CD4-positive, alpha-beta memory T cell (primary cell): ENCODE measurements around the gene LIMS2. TPM values are rescaled to one million over a fixed set of nuclear protein-coding genes. Genes with fewer than 3 reads are reported as not detected.

Experiments used
- CTCF ChIA-PET: fragments of 350-600 bp; sonication (Branson Sonifier 250); formaldehyde crosslinking; loops from one replicate; lab custom pipeline; 2021; ENCODE audit warnings: inconsistent platforms; ENCODE audit not compliant: partially characterized antibody; lab: Charles Lee
- POLR2A ChIA-PET: fragments of 350-600 bp; sonication (Branson Sonifier 250); formaldehyde crosslinking; loops from one replicate; lab custom pipeline; 2021; ENCODE audit not compliant: partially characterized antibody; lab: Charles Lee
- DNase-seq, 5 donors: peaks; one replicate each; pipeline versions ENCODE4 v3.0.0 to v3.0.0-alpha.2; 2020 to 2022; ENCODE audit warnings: mixed read lengths in 1 of 5
- H3K27ac ChIP-seq: one replicate; pipeline ENCODE4 v1.7.0; 2013; ENCODE audit warnings: low read depth, low read length
- H3K27me3 ChIP-seq: 2 replicates; pipeline ENCODE4 v1.7.0; 2013; ENCODE audit warnings: mild to moderate bottlenecking, low read length, moderate library complexity; ENCODE audit not compliant: insufficient read depth
- H3K36me3 ChIP-seq: 2 replicates; pipeline ENCODE4 v1.7.0; 2013; ENCODE audit warnings: mild to moderate bottlenecking, low read length, moderate library complexity; ENCODE audit not compliant: insufficient read depth
- H3K4me1 ChIP-seq: 2 replicates; pipeline ENCODE4 v1.7.0; 2013; ENCODE audit warnings: mild to moderate bottlenecking, low read length, moderate library complexity; ENCODE audit not compliant: insufficient read depth
- H3K4me3 ChIP-seq, 2 donors: one replicate each; pipeline ENCODE4 v1.7.0; 2013; ENCODE audit warnings: low read length in 2 of 2, mild to moderate bottlenecking in 1 of 2
- H3K9me3 ChIP-seq, 2 donors: one replicate each; pipeline ENCODE4 v1.7.0; 2013; ENCODE audit warnings: low read length in 2 of 2, control low read depth in 1 of 2; ENCODE audit not compliant: control insufficient read depth in 1 of 2
- H3K27ac Mint-ChIP-seq, 7 donors: one replicate each; pipeline ENCODE4 v1.8.0; 2020 to 2021; ENCODE audit warnings: mixed read lengths in 7 of 7, mild to moderate bottlenecking in 6 of 7, inconsistent platforms in 3 of 7, moderate library complexity in 3 of 7
- H3K27me3 Mint-ChIP-seq, 2 donors: one replicate each; pipeline ENCODE4 v1.8.0; 2020 to 2021; ENCODE audit warnings: mixed read lengths in 2 of 2
- H3K36me3 Mint-ChIP-seq, 2 donors: one replicate each; pipeline ENCODE4 v1.8.0; 2020 to 2021; ENCODE audit warnings: mixed read lengths in 2 of 2, inconsistent platforms in 1 of 2, mild to moderate bottlenecking in 1 of 2
- H3K4me1 Mint-ChIP-seq, 4 donors: one replicate each; pipeline ENCODE4 v1.8.0; 2020 to 2021; ENCODE audit warnings: mixed read lengths in 4 of 4, mild to moderate bottlenecking in 1 of 4
- H3K4me3 Mint-ChIP-seq, 8 donors: one replicate each; pipeline ENCODE4 v1.8.0; 2020 to 2021; ENCODE audit warnings: mixed read lengths in 8 of 8, mild to moderate bottlenecking in 7 of 8, moderate library complexity in 6 of 8, inconsistent platforms in 3 of 8
- H3K9me3 Mint-ChIP-seq, 8 donors: one replicate each; pipeline ENCODE4 v1.8.0; 2020 to 2021; ENCODE audit warnings: mixed read lengths in 8 of 8, mild to moderate bottlenecking in 5 of 8, inconsistent platforms in 3 of 8, moderate library complexity in 1 of 8
- intact Hi-C: fragments of 100-400 bp; cut with micrococcal nuclease; formaldehyde crosslinking; loops from one replicate; pipeline ENCODE4 v1.15.1; 2023
- polyA plus RNA-seq, 2 donors: library from polyadenylated mRNA; unstranded; fragments of 300-500 nt; fragmentation: Illumina TruSeq; gene quantifications; one replicate each; pipeline ENCODE4 v1.2.3, GENCODE V29; 2021
- total RNA-seq, 2 experiments: library from RNA; stranded (reverse); gene quantifications; one replicate each; pipeline ENCODE4 v1.2.3, GENCODE V29; 2021

LIMS2 gene
- 1 to 10 TPM; 8.9 to 9.0 TPM for total RNA-seq
- 10 to 100 TPM in 1 of 2 donors, 1 to 10 TPM in 1; 6.0 to 15.9 TPM for polyA plus RNA-seq

DNA sequence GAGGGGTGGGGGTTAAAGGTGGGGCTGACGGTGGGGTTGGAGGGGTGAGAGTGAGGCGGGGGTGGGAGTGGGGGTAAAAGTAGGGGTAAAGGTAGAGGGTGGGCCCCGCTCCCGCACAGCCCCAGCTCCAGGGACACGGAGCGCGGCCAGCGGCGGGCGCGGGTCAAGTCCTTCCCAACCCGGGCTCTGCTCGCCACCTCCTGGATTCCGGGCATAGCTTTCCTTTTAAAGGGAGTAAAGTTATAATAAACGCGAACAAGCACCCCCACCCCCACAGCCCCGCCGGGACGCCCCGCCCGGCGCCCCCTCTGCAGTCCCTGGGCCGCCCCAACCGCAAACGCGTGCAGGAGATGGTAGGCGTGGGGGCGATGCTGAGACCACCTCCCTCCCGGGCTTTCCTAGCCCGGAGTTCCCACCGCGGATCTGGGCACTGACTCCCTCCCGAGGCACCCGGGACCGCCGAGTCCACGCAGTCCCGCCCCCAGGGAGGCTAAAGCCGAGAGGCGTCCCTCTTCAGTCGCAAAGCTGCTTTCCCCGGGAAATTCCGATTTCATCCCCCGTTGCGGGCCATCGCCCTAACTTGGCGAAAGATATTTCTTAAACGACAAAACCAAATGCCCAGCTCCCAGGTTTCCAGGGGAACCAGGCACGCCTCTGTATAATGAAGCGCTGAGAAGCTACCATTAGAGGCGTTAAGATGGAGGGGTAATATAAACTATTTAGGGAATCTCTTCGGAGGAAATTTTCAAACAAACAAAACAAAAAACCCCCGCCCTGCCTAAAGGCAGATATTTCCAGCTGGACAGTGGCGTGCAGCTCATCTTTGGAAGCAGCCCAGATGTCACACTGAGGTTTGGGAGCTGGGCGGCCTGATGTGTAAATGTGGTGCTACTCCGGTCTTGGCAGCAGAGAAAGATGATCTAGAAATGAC lies at the start of gene LIMS2:
TSS of gene LIMS2 (minus strand) at position 200 of the 931 bp plus-strand sequence. CDS start 506 bp downstream, outside the sequence.
- Mint-ChIP-seq H3K4me3 (peak within 1 kb of the TSS; percentile 72 to 86 (median 80)), H3K36me3 (no peaks in the 10 kb centered on the region), H3K27ac (peak within 1 kb of the TSS in 1 of 7 donors; percentile 72), H3K4me1 (peaks cover 2 to 13% (median 6%) of the 10 kb centered on the region in 4 donors), H3K9me3 (peaks cover 0 to 2% (median 0%) of the 10 kb centered on the region in 8 donors), H3K27me3 (peaks cover 32 to 38% of the 10 kb centered on the region in 2 donors)
- Histone ChIP-seq H3K4me3 (peak within 1 kb of the TSS in 1 of 2 donors; percentile 19), H3K27ac (no peak within 1 kb of the TSS), H3K9me3 (no peaks in the 10 kb centered on the region), H3K27me3 (peaks cover 10% of the 10 kb centered on the region), H3K36me3 (no peaks in the 10 kb centered on the region), H3K4me1 (peaks cover 4% of the 10 kb centered on the region)
- ChIA-PET POLR2A (no interaction called here), CTCF (interaction anchor here (1.2 to 1.8 kb wide), 2 partner anchors 19 to 24 kb away, joined by 3 to 4 read pairs; no protein-coding TSS in a partner anchor)
- intact Hi-C loops: no loop called here
- no peak for DNase-seq

- peaks cover 42% of the 10 kb centered on the region for H3K36me3 ChIP-seq
- H3K4me1 ChIP-seq: no peaks in the 10 kb centered on the region
- ChIA-PET POLR2A (no interaction called here), CTCF (no interaction called here)
- DNase-seq: no peak
- Mint-ChIP-seq H3K36me3 (peaks cover 45 to 62% of the 10 kb centered on the region in 2 donors), H3K4me1 (peaks cover 0 to 3% (median 0%) of the 10 kb centered on the region in 4 donors), H3K4me3 (no peak overlapping the region), H3K9me3 (peaks cover 0 to 7% (median 0%) of the 10 kb centered on the region in 8 donors), H3K27ac (no peak overlapping the region), H3K27me3 (no peaks in the 10 kb centered on the region)
- no peak overlapping the region for H3K4me3 ChIP-seq
- no peak overlapping the region for H3K27ac ChIP-seq
- intact Hi-C loops: no loop called here
- H3K9me3 ChIP-seq: no peaks in the 10 kb centered on the region
- H3K27me3 ChIP-seq: no peaks in the 10 kb centered on the region
These were observed 47.5 kb upstream of the LIMS2 start for GRCh38 chr2:127722807-127723206.

DNA sequence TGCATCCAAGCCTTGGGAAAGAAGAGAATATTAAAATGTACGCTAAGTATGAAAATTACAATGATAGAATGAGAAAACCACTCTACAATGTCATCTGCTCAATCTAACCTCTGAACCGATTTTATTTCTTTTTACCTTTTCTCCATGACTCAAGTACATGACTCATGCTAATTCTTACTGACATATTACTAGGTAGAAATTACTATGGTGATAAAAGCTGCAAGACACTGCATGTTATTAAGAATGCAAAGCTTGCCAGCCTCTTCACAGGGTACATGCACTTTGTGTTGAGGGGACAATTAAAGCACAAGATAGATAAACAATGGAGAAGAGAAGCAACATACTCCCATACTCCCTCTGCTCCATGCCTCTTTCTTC lies 46.6 kb upstream of the LIMS2 start:
- intact Hi-C loops: no loop called here
- H3K27ac Mint-ChIP-seq: peak overlapping the region in 2 of 7 donors; percentile 0 to 53
- H3K9me3 Mint-ChIP-seq: peaks cover 0 to 5% (median 0%) of the 10 kb centered on the region in 8 donors
- Histone ChIP-seq H3K4me1 (no peaks in the 10 kb centered on the region), H3K36me3 (peaks cover 45% of the 10 kb centered on the region), H3K9me3 (no peaks in the 10 kb centered on the region), H3K27me3 (no peaks in the 10 kb centered on the region), H3K4me3 (no peak overlapping the region), H3K27ac (no peak overlapping the region)
- no peak overlapping the region for H3K4me3 Mint-ChIP-seq
- peaks cover 45 to 62% of the 10 kb centered on the region in 2 donors for H3K36me3 Mint-ChIP-seq
- no peak for DNase-seq
- H3K4me1 Mint-ChIP-seq: peaks cover 0 to 3% (median 0%) of the 10 kb centered on the region in 4 donors
- CTCF ChIA-PET: no interaction called here
- H3K27me3 Mint-ChIP-seq: no peaks in the 10 kb centered on the region
- POLR2A ChIA-PET: no interaction called here

DNA sequence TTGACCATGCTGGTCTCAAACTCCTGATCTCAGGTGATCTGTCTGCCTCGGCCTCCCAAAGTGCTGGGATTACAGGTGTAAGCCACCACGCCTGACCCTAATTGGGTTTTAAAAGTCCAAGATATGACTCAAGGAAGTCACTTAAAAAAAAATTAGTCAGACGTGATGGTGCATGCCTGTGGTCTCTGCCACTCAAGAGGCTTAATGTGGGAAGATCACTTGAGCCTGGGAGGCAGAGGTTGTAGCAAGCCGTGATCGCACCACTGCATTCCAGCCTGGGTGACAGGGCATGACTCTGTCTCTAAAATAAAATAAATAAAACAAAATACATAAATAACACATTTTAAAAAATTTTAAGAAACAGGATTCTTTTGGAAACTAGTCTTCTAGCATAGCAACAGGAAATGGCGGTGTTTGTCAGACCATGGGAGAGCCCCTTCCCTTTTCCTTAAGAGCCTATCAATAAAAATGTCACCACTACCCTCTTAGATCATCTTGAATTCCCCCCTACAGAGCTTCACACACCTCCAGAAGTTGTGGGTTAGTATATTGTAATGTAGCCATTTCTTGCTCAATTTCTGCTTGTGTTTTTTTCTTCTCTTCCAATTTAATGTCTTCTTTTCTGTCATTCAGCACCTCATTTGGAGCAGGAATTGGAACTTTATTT lies 46.1 kb upstream of the LIMS2 start:
- Mint-ChIP-seq H3K27me3 (no peaks in the 10 kb centered on the region), H3K4me1 (peaks cover 0 to 1% (median 0%) of the 10 kb centered on the region in 4 donors), H3K27ac (peak overlapping the region in 2 of 7 donors; percentile 0 to 53), H3K9me3 (peaks cover 0 to 5% (median 0%) of the 10 kb centered on the region in 8 donors), H3K36me3 (peaks cover 48 to 62% of the 10 kb centered on the region in 2 donors), H3K4me3 (no peak overlapping the region)
- ChIA-PET POLR2A (interaction anchor here (0.6 kb wide), 1 partner anchor 53 kb away, joined by 3 read pairs; no protein-coding TSS in a partner anchor), CTCF (no interaction called here)
- Histone ChIP-seq H3K27me3 (no peaks in the 10 kb centered on the region), H3K36me3 (peaks cover 50% of the 10 kb centered on the region), H3K4me1 (no peaks in the 10 kb centered on the region), H3K4me3 (no peak overlapping the region), H3K27ac (no peak overlapping the region), H3K9me3 (no peaks in the 10 kb centered on the region)
- intact Hi-C loops: no loop called here
- no peak for DNase-seq

DNA sequence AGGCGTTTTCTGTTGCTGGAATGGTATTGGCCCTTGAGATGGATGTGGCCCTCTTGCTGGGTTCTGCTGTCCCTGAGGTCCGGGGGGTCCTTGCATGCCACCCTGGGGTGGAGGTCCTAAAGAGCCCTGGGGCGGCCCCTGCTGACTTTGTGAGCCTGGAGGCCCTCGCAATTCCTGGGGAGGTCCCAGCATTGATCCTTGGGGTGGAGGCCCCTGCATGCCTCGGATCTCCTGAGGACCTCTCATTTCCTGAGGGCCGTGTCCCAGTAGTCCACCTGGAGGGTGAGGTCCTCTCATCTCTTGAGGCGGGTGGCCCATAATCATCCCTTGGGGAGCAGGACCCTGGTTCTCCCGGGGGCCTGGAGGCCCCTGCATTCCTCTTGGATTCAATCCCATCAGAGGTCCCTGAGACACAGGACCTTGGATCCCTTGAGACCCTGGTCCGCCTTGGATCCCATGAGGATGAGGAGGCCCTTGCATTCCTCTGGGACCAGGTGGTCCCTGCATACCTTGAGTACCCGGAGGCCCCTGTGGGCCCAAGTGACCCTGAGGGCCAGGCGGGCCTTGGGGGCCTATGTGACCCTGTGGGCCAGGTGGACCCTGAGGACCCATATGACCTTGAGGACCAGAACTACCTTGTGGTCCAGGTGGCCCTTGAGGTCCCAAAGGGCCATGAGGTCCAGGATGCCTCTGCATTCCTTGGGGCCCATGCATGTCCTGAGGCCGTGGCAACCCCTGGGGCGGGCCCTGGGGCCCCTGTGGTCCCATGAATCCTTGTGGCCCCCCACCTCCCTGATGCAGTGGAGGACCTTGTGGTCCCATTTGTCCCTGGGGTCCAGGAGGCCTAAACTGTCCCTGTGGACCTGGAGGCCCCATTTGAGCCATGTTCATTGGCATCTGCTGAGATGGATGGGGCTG lies 44.2 kb upstream of the LIMS2 start:
- H3K36me3 Mint-ChIP-seq: peaks cover 45 to 54% of the 10 kb centered on the region in 2 donors
- ChIA-PET CTCF (no interaction called here), POLR2A (interaction anchor here (1.5 kb wide), 1 partner anchor 18 kb away, joined by 5 read pairs; the partner anchor contains the start of gene SFT2D3)
- DNase-seq: no peak
- intact Hi-C loops: no loop called here
- Histone ChIP-seq H3K4me3 (no peak overlapping the region), H3K27ac (no peak overlapping the region), H3K9me3 (no peaks in the 10 kb centered on the region), H3K36me3 (peaks cover 59% of the 10 kb centered on the region), H3K27me3 (no peaks in the 10 kb centered on the region), H3K4me1 (no peaks in the 10 kb centered on the region)
- H3K4me1 Mint-ChIP-seq: peaks cover 0 to 3% (median 0%) of the 10 kb centered on the region in 4 donors
- peaks cover 0 to 5% (median 0%) of the 10 kb centered on the region in 8 donors for H3K9me3 Mint-ChIP-seq
- peak overlapping the region in 1 of 7 donors; percentile 23 for H3K27ac Mint-ChIP-seq
- H3K4me3 Mint-ChIP-seq: no peak overlapping the region
- no peaks in the 10 kb centered on the region for H3K27me3 Mint-ChIP-seq

DNA sequence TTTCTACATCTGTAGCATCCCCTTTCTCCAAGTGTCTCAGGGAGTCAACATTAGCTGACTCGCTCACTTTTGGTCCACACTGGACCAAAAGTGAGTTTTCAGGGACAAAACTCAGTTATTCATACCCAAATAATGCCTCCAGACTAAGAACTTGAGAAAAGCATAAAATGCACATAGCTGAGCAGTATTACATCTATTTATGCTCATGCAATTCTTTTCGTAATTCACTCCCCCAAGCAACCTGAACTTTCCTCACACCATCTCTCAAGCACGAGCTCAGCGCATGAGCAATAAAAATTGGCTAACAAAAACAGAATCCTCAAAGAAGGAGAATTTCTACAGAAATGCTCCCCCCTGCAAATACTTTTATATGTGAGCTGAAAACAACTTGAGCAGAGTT lies 42.9 kb upstream of the LIMS2 start:
- Mint-ChIP-seq H3K27me3 (no peaks in the 10 kb centered on the region), H3K4me3 (no peak overlapping the region), H3K27ac (no peak overlapping the region), H3K36me3 (peaks cover 40 to 52% of the 10 kb centered on the region in 2 donors), H3K9me3 (peaks cover 0 to 2% (median 0%) of the 10 kb centered on the region in 8 donors), H3K4me1 (peaks cover 0 to 3% (median 0%) of the 10 kb centered on the region in 4 donors)
- intact Hi-C loops: no loop called here
- ChIA-PET CTCF (no interaction called here), POLR2A (interaction anchor here (1.5 kb wide), 1 partner anchor 16 kb away, joined by 5 read pairs; the partner anchor contains the start of gene SFT2D3)
- H3K27ac ChIP-seq: no peak overlapping the region
- DNase-seq: no peak
- H3K4me3 ChIP-seq: no peak overlapping the region
- H3K27me3 ChIP-seq: no peaks in the 10 kb centered on the region
- H3K9me3 ChIP-seq: no peaks in the 10 kb centered on the region
- H3K4me1 ChIP-seq: no peaks in the 10 kb centered on the region
- H3K36me3 ChIP-seq: peaks cover 61% of the 10 kb centered on the region
